Subcutaneous abdominal adipose tissue (tissue), 5 donors: ENCODE results near the gene TRIML1.

Experiments used
- H3K27ac ChIP-seq: one replicate; pipeline ENCODE4 v1.7.0; 2013; ENCODE audit warnings: low read depth, mild to moderate bottlenecking, inconsistent platforms, low read length, moderate library complexity
- H3K27me3 ChIP-seq, 5 donors: one replicate each; pipeline ENCODE4 v1.7.0; 2013; ENCODE audit warnings: low read length in 5 of 5, inconsistent platforms in 1 of 5; ENCODE audit not compliant: control insufficient read depth in 5 of 5, insufficient read depth in 4 of 5
- H3K36me3 ChIP-seq, 5 donors: one replicate each; pipeline ENCODE4 v1.7.0; 2013; ENCODE audit warnings: low read length in 5 of 5; ENCODE audit not compliant: control insufficient read depth in 5 of 5, insufficient read depth in 5 of 5
- H3K4me1 ChIP-seq, 5 donors: one replicate each; pipeline ENCODE4 v1.7.0; 2013; ENCODE audit warnings: low read length in 5 of 5, mild to moderate bottlenecking in 3 of 5, moderate library complexity in 1 of 5; ENCODE audit not compliant: control insufficient read depth in 5 of 5, insufficient read depth in 5 of 5
- H3K4me3 ChIP-seq, 5 donors: one replicate each; pipeline ENCODE4 v1.7.0; 2013; ENCODE audit warnings: low read length in 5 of 5, low read depth in 1 of 5
- H3K9ac ChIP-seq, 5 donors: one replicate each; pipeline ENCODE4 v1.7.0; 2013; ENCODE audit warnings: low read length in 5 of 5, mild to moderate bottlenecking in 4 of 5, moderate library complexity in 3 of 5
- H3K9me3 ChIP-seq, 5 donors: one replicate each; pipeline ENCODE4 v1.7.0; 2013; ENCODE audit warnings: low read length in 5 of 5; ENCODE audit not compliant: control insufficient read depth in 5 of 5
- donor health status: healthy.
- donor health status: healthy.
- donor health status: healthy.
- donor health status: healthy.
- donor health status: healthy.

TRIML1 gene, protein sequence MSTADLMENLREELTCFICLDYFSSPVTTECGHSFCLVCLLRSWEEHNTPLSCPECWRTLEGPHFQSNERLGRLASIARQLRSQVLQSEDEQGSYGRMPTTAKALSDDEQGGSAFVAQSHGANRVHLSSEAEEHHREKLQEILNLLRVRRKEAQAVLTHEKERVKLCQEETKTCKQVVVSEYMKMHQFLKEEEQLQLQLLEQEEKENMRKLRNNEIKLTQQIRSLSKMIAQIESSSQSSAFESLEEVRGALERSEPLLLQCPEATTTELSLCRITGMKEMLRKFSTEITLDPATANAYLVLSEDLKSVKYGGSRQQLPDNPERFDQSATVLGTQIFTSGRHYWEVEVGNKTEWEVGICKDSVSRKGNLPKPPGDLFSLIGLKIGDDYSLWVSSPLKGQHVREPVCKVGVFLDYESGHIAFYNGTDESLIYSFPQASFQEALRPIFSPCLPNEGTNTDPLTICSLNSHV

DNA sequence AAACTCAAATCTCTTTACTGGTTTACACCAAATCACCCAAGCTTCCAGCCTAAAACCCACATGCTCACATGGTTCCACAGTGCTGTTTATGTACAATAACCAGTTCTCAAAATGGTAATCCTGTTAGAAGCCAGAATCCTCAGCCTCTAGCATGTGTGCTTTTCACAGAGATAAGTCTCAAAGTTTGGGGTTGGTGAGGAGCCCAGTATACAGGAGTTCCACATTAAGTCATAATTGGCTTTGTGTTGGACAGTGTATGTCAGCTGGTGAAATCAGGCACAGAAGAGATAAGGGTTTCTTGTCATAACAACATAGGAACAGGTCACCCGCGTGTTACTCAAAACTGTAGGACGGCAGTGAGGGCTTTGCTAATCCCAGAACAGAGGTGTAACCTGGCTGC, at the start of gene TRIML1:
Gene TRIML1, plus strand, starts transcription at position 301 of the 400 bp plus-strand sequence. CDS start 118 bp downstream, outside the sequence.
- no peak within 1 kb of the TSS for H3K9ac ChIP-seq
- H3K4me3 ChIP-seq: no peak within 1 kb of the TSS
- no peaks in the 10 kb centered on the region for H3K27me3 ChIP-seq
- peaks cover 0 to 3% (median 0%) of the 10 kb centered on the region in 5 donors for H3K9me3 ChIP-seq
- H3K27ac ChIP-seq: no peak within 1 kb of the TSS
- H3K36me3 ChIP-seq: no peaks in the 10 kb centered on the region
- H3K4me1 ChIP-seq: peaks cover 0 to 26% (median 0%) of the 10 kb centered on the region in 5 donors

GRCh38 chr4:188092824-188093223, 46.4 kb upstream of the TRIML1 start:
- Histone ChIP-seq H3K4me3 (no peak overlapping the region), H3K4me1 (no peaks in the 10 kb centered on the region), H3K9me3 (peaks cover 0 to 3% (median 2%) of the 10 kb centered on the region in 5 donors), H3K27me3 (no peaks in the 10 kb centered on the region), H3K27ac (no peak overlapping the region), H3K36me3 (no peaks in the 10 kb centered on the region), H3K9ac (no peak overlapping the region)

DNA sequence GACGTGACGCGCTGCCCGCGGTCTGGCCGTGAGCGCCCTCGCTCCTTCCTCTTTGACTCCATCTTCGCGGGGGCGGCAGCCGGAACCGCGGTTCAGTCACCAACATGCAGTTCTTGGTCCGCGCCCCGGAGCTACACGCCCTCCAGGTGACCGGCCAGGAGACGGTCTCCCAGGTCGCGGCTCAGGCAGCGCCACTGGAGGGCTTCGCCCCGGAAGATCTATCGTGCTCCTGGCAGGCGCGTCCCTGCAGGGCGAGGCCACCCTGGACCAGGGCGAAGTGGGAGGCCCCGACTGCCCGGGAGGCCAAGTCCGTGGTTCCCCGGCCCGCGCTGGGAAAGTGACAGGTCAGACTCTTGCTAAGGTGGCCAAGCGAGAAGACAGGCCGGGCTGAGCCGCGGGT, 32.8 kb upstream of the TRIML1 start:
- Histone ChIP-seq H3K9ac (no peak overlapping the region), H3K4me1 (no peaks in the 10 kb centered on the region), H3K27me3 (no peaks in the 10 kb centered on the region), H3K4me3 (no peak overlapping the region), H3K27ac (no peak overlapping the region), H3K9me3 (peaks cover 0 to 4% (median 0%) of the 10 kb centered on the region in 5 donors), H3K36me3 (no peaks in the 10 kb centered on the region)

- Histone ChIP-seq H3K4me1 (no peaks in the 10 kb centered on the region), H3K36me3 (no peaks in the 10 kb centered on the region), H3K9me3 (peaks cover 0 to 4% (median 0%) of the 10 kb centered on the region in 5 donors), H3K9ac (no peak overlapping the region), H3K27me3 (peaks cover 0 to 3% (median 0%) of the 10 kb centered on the region in 5 donors), H3K27ac (no peak overlapping the region), H3K4me3 (no peak overlapping the region)
These were observed 31.1 kb upstream of the TRIML1 start for GRCh38 chr4:188107931-188108843.

DNA sequence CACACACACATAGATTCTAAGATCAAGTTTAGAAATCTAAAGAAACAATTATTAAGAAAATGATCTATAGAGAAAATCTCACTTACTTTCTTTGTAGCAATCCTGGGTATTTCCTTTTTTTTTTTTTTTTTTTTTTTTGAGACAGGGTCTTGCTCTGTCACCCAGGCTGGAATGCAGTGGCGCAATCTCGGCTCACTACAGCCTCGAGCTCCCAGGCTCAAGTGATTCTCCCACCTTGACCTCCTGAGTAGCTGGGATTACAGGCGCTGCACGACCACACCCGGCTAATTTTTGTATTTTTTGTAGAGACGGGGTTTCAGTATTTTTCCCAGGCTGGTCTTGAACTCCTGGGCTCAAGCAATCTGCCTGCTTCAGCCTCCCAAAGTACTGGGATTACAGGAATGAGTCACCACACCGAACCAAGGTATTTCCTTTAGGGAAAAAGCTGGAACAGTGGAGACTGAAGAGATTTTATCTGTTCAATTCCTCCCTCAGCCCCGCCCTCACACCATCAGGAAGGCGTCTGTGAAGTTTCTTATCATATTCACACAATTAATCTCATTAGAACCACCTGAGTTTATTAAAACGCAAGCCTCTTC, 30.0 kb upstream of the TRIML1 start, which contains the start of gene TRIML2:
Gene TRIML2, minus strand, starts transcription at position 447 of the 599 bp plus-strand sequence. CDS start 4,235 bp downstream, outside the sequence.
- Histone ChIP-seq H3K4me1 (no peaks in the 10 kb centered on the region), H3K27me3 (peaks cover 0 to 3% (median 0%) of the 10 kb centered on the region in 5 donors), H3K9ac (no peak within 1 kb of the TSS), H3K4me3 (no peak within 1 kb of the TSS), H3K27ac (no peak within 1 kb of the TSS), H3K9me3 (peaks cover 0 to 4% (median 0%) of the 10 kb centered on the region in 5 donors), H3K36me3 (no peaks in the 10 kb centered on the region)

- Histone ChIP-seq H3K9me3 (peaks cover 0 to 4% (median 0%) of the 10 kb centered on the region in 5 donors), H3K36me3 (no peaks in the 10 kb centered on the region), H3K4me1 (no peaks in the 10 kb centered on the region), H3K27ac (no peak overlapping the region), H3K9ac (no peak overlapping the region), H3K4me3 (no peak overlapping the region), H3K27me3 (peaks cover 0 to 3% (median 0%) of the 10 kb centered on the region in 5 donors)
These were observed 29.2 kb upstream of the TRIML1 start for GRCh38 chr4:188110036-188110435.

- Histone ChIP-seq H3K36me3 (no peaks in the 10 kb centered on the region), H3K9ac (no peak overlapping the region), H3K4me3 (no peak overlapping the region), H3K4me1 (no peaks in the 10 kb centered on the region), H3K9me3 (peaks cover 0 to 4% (median 0%) of the 10 kb centered on the region in 5 donors), H3K27ac (no peak overlapping the region), H3K27me3 (peaks cover 0 to 3% (median 0%) of the 10 kb centered on the region in 5 donors)
These were observed 28.3 kb upstream of the TRIML1 start for GRCh38 chr4:188110741-188111471.

GRCh38 chr4:188111955-188112354, 27.3 kb upstream of the TRIML1 start:
- H3K9ac ChIP-seq: no peak overlapping the region
- no peak overlapping the region for H3K4me3 ChIP-seq
- no peak overlapping the region for H3K27ac ChIP-seq
- H3K4me1 ChIP-seq: no peaks in the 10 kb centered on the region
- H3K9me3 ChIP-seq: no peaks in the 10 kb centered on the region
- H3K36me3 ChIP-seq: no peaks in the 10 kb centered on the region
- H3K27me3 ChIP-seq: peaks cover 0 to 3% (median 0%) of the 10 kb centered on the region in 5 donors

DNA sequence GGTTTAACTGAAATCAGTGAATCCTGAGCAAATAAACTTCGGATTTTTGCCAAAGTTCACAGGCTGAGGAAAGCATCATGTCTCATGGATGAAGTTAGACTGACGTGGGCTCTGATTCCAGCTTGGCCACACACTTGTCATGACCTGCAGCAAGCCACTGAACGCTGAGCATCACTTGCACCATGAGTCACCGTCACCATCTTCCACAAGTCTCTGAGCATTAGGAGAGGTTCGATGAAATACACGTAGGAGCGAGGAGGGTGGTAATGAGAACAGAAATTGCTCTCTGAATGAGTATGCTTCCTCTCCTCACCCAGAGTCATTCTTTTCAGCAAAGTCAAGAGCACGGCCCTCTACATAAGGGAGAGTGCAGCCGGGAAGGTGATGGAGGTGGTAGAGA, 26.1 kb upstream of the TRIML1 start:
- Histone ChIP-seq H3K4me1 (no peaks in the 10 kb centered on the region), H3K27me3 (peaks cover 0 to 3% (median 0%) of the 10 kb centered on the region in 5 donors), H3K27ac (no peak overlapping the region), H3K9me3 (no peaks in the 10 kb centered on the region), H3K9ac (no peak overlapping the region), H3K4me3 (no peak overlapping the region), H3K36me3 (no peaks in the 10 kb centered on the region)
